Ammon's horn (tissue), 1 donor: ENCODE data around the gene FGF18.
"Not testable (repeated sequence)": the region's sequence is repeated elsewhere in the genome, so short reads cannot be mapped to it uniquely, and the experiment has no call there.

ENCODE experiments used
- DNase-seq: peaks from one replicate; pipeline ENCODE4 v3.0.0-alpha.2; 2016; ENCODE audit warnings: low spot score

Gene FGF18

GRCh38 chr5:171418982-171419687 lies at the start of gene FGF18:
Gene FGF18, plus strand, starts transcription at chr5:171419647. Its CDS starts 553 bp downstream, at chr5:171420200.
- DNase-seq: no peak

- no peak for DNase-seq
Measured at GRCh38 chr5:171369898-171370297, 49.5 kb upstream of the FGF18 start.

GRCh38 chr5:171370881-171371280 lies 48.6 kb upstream of the FGF18 start:
- DNase-seq: not testable (repeated sequence)

GRCh38 chr5:171371326-171371725 lies 48.1 kb upstream of the FGF18 start:
- no peak for DNase-seq

- DNase-seq: no peak
Measured at GRCh38 chr5:171379961-171380360, 39.5 kb upstream of the FGF18 start.

- not testable (repeated sequence) for DNase-seq
Measured at GRCh38 chr5:171384416-171384815, 35.0 kb upstream of the FGF18 start.

- DNase-seq: not testable (repeated sequence)
Measured at GRCh38 chr5:171384999-171385398, 34.4 kb upstream of the FGF18 start.

GRCh38 chr5:171386006-171386671 lies 33.3 kb upstream of the FGF18 start:
- DNase-seq: no peak

GRCh38 chr5:171386861-171387344 lies 32.5 kb upstream of the FGF18 start:
- DNase-seq: no peak

GRCh38 chr5:171387345-171387969 lies 32.0 kb upstream of the FGF18 start, which contains the start of gene NPM1:
Gene NPM1, plus strand, starts transcription at chr5:171387849. Its CDS starts 100 bp downstream, at chr5:171387949.
- peak; percentile 98 for DNase-seq

GRCh38 chr5:171387970-171388815 lies 31.3 kb upstream of the FGF18 start:
- peak; percentile 83 for DNase-seq

- no peak for DNase-seq
Measured at GRCh38 chr5:171388816-171389168, 30.7 kb upstream of the FGF18 start.

- DNase-seq: no peak
Measured at GRCh38 chr5:171390883-171391677, 28.4 kb upstream of the FGF18 start.

- DNase-seq: no peak
Measured at GRCh38 chr5:171391996-171392577, 27.4 kb upstream of the FGF18 start.

- DNase-seq: no peak
Measured at GRCh38 chr5:171392585-171393159, 26.8 kb upstream of the FGF18 start.

- no peak for DNase-seq
Measured at GRCh38 chr5:171395042-171395441, 24.4 kb upstream of the FGF18 start.

- DNase-seq: not testable (repeated sequence)
Measured at GRCh38 chr5:171396583-171396982, 22.9 kb upstream of the FGF18 start.

GRCh38 chr5:171397190-171397589 lies 22.3 kb upstream of the FGF18 start:
- DNase-seq: no peak

- DNase-seq: no peak
Measured at GRCh38 chr5:171397599-171397998, 21.8 kb upstream of the FGF18 start.

- not testable (repeated sequence) for DNase-seq
Measured at GRCh38 chr5:171398660-171399059, 20.8 kb upstream of the FGF18 start.
